Suppressor macrophage (primary cell): Measurements from ENCODE around the gene TWNK.
A peak's percentile ranks its signal among the peaks of the same experiment; 100 is the strongest.

Experiments
- DNase-seq, 4 experiments: peaks; one replicate each; pipeline ENCODE4 v3.0.0-alpha.2; 2020 to 2022
- total RNA-seq, 17 experiments: gene quantifications; one replicate each; lab custom pipeline; 2026; ENCODE audit warnings: mixed read lengths in 6 of 17, inconsistent platforms in 3 of 17; lab: John Stamatoyannopoulos, UW

The TWNK gene
- total RNA-seq: 0.89 to 11.2 (median 3.9) reads per million in 17 experiments

DNA sequence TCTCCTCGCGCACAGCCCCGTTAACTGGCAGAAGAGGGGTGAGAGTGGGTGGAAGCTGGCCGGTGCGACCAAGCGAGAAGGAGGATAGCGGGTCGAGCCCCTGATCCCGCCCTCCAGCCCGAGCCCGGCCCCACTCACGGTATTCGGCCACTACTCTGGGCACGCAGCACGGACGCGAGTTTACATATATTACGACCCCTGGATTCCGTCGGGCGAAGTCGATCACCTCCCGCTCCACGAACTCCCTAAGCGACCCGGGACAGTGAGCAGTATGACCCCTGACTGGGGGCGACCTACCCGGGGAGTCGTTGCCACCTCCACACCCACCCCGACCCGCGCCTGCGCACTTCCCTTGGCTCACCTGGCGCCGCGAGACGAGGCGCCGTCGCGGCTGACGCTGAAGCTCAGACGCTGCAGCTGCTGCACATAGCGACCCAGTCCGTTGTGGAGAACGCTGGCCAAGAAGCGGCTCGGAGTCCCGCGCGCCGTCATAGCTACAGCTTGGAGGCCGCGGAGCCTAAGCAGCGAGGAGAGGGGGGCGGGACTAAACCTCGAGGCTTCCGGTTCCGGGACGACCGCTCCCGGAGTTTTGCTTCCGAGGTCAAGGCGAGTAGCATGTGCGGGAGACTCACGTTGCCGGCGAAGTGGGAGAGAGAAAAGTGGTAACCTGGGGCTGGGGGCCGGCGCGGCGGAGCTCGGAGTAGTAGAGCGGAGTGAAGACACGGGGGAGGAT lies at the start of gene TWNK, which contains the start of gene MRPL43:
Gene TWNK (plus strand): TSS at position 592 of the 733 bp plus-strand sequence. CDS start 668 bp downstream, outside the sequence.
Gene MRPL43 (minus strand): TSS at position 546 of the 733 bp plus-strand sequence. CDS start 54 bp downstream, at position 492.
- peak; percentile 85 to 93 (median 88) for DNase-seq

DNA sequence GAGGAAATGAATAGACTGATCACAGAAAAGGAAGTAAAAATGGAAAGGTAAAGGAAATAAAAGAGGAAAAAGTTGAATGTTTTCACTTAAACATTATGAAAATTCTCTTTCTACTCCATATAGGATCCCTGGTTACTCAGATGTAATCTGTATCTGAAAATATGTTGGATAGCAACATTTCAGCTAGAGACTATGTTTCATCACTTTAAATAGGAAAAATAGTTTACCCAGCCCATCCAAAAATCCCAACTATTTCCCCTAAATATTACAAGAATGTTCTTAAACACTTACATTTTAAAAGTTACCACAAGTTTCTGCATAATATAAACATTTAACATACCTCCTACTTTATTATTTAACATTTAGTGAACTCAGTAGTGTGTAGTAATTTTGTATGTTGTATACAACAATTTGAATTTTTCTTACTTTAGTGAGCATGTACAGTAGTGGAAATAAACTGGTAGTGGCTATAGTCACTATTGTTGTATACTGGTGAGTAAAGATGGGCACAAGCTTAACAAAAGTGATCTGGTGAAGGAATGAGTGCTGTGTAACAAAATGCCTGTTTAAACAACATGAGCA lies 47.5 kb upstream of the TWNK start:
- no peak for DNase-seq

DNA sequence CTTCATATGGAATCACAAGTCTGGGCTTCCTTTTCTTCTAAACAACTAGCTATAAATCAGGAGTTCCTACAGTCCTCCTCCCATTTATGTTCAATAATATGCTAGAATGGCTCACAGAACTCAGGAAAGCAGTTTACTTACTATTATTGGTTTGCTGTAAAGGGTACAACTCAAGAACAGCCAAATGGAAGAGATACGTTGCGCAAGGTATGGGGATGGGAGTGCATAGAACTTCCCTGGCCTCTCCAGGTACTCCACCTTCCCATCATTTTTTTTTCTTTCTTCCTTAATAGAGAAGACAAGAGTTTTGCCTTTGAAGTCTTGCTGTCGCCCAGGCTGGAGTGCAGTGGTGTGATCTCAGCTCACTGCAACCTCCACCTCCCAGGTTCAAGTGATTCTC lies 45.1 kb upstream of the TWNK start:
- DNase-seq: no peak

DNA sequence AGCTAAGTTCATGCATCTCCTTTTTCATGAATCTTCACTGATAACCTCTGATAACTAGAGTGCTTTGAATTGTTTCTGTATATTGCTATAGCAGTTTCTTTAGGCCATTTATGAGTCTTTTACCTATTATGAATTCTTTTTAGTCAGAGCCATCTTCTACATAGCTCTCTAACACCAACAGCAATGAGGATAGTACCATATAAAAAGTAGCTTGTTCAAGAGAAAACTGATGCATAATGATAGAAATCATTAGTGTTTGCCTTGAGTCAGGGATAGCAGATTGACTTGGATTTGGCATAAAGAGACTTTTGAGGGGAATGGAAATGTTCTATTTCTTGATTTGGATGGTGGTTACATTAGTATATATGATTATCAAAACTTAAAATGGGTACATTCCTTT lies 43.8 kb upstream of the TWNK start:
- no peak for DNase-seq

DNA sequence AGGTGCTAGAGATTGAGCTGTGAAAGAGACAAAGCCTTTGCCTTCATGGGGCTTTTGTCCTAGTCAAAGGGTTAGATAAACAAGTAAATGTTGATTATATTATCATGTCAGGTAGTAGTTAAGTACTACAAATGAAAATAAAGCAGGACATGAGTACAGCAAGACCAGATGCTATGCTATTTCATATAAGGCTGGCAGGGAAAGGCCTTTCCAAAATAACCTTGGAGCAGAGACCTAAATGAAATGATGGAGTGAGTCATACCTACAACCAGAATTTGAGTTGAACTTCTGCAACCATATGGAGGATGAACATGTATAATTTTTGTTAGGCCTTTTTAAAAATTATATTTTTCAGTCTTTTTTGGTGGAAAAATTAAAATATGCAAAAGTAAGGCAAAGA lies 41.6 kb upstream of the TWNK start:
- no peak for DNase-seq

DNA sequence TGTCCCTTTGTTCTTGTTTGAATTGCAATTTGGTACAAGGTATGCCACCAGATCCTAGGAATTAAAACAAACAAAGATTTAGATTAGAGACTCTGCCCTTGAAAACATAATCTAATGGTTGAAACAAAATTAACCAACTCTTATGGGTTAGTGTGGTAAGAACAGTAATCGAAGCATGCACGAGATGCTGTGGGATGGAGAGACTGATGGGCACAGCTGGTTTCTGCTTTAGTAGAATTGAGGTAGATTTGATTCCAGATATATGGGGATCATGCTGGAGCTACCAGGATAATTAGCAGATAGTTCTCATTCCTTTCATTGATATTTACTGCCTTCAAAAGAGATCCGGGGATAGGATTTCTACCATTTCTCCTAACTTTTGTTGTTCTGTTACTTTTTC lies 38.4 kb upstream of the TWNK start:
- no peak for DNase-seq

DNA sequence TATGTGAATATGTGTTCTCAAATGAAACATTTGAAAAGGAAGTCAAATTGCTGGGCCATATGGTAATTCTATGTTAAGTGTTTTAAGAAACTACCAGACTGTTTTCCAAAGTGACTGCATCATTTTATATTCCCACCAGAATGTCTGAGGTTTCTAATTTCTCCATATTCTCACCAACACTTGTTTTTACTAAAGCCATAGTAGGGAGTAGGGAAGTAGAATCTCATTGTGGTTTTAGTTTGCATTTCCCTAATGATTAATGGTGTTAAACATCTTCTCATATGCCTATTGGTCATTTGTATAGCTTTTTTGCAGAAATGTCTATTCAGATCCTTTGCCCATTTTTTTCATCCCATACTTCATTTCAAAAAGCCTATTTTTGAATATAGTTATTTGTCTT lies 27.1 kb upstream of the TWNK start:
- peak; percentile 10 to 69 (median 36) for DNase-seq

DNA sequence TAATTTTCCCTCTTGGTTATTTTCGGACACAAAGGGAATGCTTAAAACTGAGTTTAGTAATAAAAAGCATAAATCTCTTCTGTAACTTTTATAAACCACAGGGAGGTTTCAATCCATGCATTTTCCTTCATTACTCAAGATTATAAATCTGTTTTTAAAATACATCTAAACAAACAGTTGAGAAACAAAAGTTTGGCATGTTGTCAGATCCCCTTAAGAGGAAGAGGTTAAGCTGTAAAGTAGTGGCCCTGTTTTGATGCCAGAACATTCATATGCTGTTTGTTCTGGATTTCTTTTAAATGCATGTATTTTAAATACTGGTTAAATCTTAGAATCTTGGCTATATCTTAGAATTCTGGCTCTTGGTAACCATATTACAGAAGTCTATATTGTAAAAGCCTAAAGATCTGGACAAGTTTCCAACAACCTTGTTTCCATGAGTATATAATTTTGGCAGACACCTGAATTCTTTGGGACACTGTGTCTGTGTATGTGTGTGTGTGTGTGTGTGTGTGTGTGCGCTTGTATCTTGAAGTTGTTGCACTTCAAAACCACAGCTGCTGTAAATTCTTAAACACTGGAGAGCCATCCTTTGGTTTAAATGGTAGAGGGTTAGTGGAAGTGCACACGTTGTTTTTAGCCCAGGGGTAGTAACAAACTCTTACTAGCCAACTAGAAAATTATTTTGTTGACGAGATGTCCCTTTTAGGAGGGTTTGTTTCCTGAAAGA lies 24.8 kb upstream of the TWNK start:
- DNase-seq: no peak

DNA sequence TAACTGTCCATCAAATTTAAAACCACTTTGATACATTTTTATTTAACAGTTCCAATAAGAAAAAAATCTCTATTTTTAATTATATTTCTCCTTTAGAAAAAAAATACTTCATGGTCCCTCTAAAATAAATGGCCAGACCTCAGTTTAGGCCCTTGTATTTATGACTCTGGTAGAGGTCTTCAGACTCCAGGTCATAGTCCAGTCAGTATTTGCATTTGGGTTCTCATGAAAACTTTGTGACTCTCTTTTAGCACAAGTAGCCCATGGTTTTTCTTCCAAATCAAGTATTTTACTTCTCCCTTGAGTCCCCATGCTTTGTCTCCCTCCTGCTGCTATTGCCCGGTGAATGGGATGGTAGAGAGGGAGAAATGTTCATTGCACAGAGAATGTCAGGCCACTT lies 23.5 kb upstream of the TWNK start:
- no peak for DNase-seq

DNA sequence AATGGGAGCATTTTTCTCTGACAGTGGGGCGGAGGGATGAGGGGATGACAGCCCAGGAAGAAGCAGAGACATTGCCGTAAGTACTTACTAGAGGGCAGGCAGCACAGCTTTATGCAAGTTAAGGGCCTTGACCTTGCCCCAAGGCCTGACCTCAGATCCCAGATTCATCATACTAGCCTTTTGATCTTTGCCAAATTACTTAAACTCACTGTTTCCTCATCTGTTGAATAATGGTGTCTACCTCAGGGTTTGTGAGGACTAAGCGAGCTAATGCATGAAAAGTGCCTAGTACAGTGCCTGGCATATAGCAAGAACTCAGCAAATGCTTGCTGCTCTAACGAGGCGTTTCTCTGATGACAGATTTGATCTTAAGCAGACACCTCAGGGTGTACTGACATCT lies 21.5 kb upstream of the TWNK start:
- no peak for DNase-seq

DNA sequence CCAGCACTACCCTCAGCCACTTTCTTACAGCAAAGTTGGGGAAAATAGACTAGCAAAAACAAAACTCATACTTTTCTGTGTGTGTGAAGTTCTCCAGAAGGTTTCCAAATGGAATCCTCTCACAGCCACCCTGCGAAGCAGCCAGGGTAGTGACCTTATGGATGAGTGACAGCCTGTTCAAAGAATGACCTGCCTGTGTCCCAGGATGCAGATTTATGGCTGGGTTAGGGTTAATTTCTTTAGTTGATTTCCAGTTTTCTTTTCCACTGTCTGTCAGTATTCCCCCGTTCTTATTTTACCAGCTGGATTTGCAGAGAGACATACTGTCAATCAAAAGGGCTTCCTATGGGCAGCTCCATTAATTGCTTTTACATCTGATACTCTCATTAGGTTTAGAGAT lies 20.5 kb upstream of the TWNK start:
- DNase-seq: no peak

DNA sequence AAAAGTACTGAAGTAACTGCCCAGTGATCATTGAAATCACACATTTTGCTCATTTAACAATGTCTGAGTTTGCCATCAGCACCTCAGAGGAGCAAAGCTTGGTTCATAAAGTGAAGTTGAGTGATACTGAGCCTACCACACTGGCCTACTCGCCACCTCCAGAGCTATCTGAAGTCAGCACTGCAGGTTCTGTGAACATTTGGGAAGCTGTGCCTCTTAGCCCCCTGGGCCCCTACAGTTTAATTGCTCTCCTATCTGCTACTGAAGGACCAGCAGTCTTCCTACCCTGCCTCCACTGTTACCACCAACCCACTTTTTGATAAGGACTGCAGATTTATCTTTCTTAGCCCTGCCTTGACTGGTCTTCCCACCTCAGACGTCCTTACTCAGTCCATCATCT lies 20.0 kb upstream of the TWNK start:
- DNase-seq: no peak

DNA sequence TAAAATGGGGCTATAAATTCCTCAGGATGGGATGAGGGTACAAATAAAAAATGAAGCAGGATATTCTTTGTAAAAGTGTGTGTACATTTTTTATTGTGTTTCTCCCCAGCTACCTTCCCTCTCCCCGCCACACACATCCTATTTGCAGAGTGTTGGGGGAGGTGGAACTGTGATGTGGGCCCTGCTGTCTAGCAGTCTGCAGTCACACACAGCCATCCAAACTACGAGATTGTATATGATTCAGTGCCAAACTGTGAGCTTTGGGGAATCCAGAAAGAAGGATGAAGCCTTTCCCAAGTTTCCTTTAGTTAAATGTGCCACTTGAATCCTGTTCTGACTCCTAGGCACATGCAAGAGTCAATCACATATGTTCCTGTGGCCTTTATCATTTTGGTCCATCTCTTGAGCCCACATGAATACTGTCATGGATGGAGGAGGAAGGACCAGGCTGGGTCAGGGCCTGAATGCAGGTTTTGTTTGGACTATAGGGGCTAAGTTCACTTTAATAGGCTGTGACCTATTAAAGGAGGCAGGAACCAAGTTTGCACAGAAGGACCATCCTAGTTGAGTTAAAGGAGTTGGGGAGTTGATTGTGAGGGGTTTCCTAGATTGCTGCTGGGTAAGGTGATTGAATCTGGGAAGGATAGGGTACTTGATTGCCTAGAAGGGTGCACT lies 19.1 kb upstream of the TWNK start:
- no peak for DNase-seq

DNA sequence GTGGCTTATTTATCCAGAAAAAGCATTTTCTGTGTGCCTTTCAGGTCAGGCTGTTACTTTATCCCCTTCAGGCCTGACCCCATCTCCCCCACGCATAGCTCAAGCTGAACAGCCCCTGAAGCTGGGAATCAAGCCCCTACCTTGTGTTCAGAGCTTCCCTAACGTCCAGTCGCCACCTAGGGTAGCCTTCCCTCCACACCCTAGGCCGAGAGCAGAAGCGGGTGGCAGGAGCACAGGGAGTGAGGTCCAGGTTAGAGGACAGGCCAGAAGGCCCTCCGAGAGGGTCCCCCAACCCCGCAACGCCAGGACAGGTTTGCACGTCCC lies 18.5 kb upstream of the TWNK start:
- no peak for DNase-seq

DNA sequence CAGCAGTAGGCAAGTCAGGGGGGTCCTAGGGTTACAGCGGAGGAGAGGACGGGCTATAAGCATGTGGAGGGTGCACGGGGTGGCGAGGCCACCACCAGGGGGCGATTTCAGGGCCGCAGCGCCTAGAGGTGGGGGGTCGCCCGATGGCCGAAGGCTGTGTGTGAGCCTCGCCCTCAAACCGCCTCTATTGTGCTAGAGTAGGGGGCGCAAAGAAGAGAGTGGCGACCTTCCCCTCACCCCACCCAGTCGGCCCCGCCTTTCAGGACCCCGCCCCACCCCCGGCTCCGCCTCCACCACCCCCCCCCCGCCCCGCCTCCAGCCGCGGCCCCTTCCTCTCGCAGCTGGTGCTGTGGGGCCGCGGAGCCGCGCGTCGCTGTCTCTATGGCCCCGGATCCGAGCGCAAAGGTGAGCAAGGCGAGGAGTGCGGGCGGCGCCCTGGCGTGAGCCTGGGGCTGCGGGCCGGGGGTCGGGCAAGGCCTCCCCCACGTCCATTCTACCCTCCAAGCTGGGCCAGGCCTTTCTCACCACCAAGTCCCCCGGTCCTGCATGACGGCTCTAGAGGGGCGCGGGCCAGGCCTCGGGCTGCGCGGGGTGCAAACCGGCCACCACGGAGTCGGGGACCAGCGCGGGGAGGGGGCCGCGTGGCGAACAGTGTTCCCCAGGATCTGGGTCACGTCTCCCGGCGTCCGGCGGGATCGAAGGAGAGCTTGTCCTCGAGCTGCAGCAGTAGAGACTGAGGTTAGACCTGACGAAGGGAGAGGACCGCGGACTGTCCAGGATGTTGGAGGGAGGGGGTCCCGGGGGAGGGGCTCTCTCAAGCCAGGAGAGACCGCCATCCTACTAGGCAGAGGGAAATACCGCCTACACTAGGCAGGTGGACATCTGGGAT lies 17.9 kb upstream of the TWNK start, which contains the start of gene SEMA4G:
Gene SEMA4G (plus strand): TSS at position 318 of the 889 bp plus-strand sequence. CDS start 3,409 bp downstream, outside the sequence.
- DNase-seq: peak; percentile 21 to 63 (median 31)

DNA sequence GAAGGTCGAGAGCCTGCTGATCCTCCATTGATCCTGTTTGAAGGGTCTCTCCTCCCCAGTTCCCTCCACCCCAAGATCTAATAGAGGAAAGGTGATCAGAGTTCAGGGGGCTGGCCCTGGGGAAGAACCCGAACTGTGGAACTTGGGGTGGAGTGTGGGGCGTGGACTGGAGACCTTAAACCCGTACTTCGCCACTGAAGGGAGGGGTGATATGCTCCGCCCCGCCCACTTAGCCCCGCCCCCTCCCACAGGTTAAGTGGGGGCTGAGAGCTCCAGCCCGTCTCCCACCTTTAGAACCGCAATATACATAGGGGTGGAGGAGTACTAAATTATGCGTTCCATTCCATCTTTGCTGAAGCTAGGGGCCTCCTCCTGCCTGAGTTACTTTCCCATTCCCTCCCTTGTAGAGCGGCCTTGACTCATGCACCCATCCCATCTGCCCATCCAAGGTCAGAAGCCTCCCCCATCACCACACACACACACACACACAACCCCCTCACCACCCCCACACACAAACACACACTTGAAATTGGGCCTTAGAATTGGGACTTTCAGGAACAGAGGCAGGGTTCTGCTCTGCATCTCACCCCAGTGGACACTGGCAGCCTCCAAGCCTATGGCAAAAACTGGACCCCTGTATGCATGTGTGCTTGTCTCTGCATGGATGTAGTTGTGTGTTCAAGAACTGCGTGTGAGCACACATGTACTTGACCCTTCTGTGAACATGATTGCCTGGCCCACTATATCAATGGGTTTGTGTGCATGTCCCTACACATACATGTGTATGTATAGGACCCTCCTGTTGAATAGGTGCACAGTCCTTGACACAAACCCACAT lies 17.0 kb upstream of the TWNK start:
- no peak for DNase-seq

DNA sequence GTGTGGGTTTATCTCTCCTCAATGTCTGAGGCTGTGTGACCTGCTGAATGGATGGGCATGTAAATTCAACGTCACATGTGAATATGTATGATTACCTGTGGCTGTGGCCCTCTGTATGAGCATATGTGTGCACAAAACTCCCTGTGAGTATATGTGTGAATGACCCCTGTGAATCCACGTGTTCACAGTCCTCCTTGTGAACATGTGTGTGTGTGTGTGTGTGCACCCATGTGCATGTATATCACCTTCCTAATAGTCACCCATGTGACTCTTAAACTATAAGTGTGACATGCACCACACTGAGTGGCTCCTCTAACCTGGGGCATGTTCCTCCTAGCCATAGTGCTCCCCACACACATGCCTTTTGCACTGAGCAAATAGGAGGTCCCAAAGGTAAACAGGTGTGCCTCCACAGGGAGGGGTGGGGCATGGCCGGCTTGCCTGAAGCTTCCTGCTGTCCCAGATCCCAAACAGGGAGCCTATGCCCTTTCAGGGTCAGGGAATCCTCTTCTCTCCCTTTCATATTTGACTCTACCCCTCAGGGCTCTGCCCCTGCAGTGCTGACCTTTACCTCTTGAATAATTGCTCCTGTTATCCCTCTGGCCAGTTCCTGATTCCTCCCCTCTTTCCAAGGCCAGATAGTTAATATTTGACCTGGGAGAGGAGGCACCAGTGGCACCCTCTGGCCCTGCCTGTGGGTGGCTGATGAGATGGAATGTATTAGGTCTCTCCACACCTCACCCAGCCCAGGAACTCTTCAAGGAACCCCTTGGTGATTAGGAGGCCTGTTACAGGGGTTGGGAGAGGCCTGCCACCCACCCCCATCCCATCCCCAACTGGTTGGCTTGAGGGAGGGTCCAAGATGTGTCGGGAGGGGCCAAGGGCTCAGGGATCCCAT lies 16.2 kb upstream of the TWNK start:
- no peak for DNase-seq

DNA sequence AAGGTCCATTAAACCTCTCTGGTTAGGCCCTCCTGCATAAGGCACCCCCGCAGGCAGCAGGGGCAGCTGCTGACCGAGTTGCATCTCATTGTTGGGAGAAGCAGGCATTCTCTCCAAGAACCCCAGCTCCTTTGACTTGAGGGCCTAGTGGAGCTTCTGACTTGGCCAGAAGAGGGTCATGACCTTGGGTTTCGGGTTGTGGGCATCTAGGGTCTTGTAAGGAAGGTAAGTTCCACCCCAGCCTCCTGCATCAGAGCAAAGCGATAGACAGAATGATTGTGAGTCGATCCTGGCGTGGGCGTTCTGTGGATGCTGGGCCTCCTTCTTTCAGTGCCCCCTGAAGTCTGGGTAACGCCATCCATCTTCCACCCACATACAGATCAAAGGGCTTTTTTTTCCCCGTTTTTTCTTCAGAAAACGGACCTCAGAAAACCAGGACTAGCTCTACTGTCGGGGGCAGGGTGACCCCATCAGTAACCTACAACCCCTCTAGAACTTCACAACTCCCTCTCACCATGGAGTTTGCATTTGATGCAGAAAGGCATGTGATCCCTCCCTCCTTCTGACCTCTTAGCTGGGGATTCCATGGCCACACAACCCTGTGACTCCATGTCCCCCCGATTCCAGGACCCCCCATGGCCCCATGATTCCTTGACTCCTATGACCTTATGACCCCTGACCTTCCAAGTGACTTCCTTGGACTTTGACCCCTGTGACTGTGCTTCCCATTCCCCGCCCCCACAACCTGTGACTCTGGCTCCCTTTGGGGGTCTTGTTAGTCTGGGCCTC lies 15.0 kb upstream of the TWNK start:
- DNase-seq: no peak

DNA sequence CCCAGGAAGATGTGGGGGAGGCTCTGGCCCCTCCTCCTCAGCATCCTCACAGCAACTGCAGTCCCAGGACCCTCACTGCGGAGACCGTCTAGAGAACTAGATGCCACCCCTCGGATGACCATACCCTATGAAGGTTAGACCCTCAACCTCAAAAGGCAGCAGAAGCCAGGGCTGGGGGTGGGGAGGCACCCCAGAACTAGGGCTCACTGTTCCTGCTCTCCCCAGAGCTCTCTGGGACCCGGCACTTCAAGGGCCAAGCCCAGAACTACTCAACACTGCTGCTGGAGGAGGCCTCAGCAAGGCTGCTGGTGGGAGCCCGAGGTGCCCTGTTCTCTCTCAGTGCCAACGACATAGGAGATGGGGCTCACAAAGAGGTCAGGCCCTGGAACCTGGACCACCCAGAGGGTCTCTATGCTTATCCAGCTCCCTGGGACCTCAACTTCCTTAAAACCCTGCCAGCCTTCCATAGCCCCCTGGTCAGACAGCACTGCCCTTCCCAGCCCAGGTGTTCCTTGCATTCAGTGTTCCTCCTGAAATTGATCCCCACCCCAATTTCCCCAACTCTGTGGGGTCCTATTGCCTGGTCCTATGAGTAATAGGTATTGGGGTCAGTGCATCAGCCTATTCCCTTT lies 14.3 kb upstream of the TWNK start:
- no peak for DNase-seq
